Suprapubic skin (tissue), 3 donors: ENCODE results near the gene PRRC2B.

Experiments
- POLR2AphosphoS5 ChIP-seq, 3 donors: sonication (generic); formaldehyde crosslinking; IDR thresholded peaks; one replicate each; pipeline ENCODE4 v1.6.1; 2017; ENCODE audit warnings: antibody characterized with exemption in 3 of 3
- TF ChIP-seq, protein P1 (sequence below), 2 donors: fragments of 200-600 bp in 1 of 2; fragments of 450-650 bp in 1 of 2; sonication (generic) in 1 of 2; IDR thresholded peaks; one replicate each; pipeline ENCODE4 v1.5.1; 2016 to 2019; ENCODE audit warnings: antibody characterized with exemption in 2 of 2, mild to moderate bottlenecking in 1 of 2, moderate library complexity in 1 of 2

DNA sequence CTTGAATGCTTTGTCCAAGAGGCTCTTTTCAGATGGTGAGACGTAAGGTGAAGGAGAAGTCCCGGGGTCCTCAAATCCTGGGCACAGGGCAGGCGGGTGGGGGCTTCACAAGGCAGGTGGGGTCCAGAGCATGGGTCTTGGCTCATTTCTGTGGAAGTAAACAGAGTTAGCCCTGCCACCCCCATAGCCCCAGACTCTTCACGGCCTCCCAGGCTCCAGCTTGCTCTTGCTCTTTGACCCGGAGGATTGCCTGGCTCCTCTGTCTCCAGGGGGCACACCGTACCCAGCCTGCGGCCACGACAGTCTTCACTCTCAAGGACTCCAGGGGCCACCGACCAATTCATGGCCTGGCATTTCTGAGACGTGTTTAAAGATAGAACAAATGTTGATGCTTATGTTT lies 80.0 kb downstream of the PRRC2B start:
- TF ChIP-seq, protein P1, sequence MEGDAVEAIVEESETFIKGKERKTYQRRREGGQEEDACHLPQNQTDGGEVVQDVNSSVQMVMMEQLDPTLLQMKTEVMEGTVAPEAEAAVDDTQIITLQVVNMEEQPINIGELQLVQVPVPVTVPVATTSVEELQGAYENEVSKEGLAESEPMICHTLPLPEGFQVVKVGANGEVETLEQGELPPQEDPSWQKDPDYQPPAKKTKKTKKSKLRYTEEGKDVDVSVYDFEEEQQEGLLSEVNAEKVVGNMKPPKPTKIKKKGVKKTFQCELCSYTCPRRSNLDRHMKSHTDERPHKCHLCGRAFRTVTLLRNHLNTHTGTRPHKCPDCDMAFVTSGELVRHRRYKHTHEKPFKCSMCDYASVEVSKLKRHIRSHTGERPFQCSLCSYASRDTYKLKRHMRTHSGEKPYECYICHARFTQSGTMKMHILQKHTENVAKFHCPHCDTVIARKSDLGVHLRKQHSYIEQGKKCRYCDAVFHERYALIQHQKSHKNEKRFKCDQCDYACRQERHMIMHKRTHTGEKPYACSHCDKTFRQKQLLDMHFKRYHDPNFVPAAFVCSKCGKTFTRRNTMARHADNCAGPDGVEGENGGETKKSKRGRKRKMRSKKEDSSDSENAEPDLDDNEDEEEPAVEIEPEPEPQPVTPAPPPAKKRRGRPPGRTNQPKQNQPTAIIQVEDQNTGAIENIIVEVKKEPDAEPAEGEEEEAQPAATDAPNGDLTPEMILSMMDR (IDR thresholded peaks at IDR 0.05), result no peak
- no peak for TF ChIP-seq POLR2AphosphoS5 (IDR thresholded peaks at IDR 0.05)
